NCI-H2029 treated with DMSO at 0.1 percent for 48 hours (cell line): Measurements from ENCODE around the gene GSTO2.

Experiments used
- DNase-seq: peaks from one replicate; lab custom pipeline; 2025; lab: John Stamatoyannopoulos, UW

Gene GSTO2

DNA sequence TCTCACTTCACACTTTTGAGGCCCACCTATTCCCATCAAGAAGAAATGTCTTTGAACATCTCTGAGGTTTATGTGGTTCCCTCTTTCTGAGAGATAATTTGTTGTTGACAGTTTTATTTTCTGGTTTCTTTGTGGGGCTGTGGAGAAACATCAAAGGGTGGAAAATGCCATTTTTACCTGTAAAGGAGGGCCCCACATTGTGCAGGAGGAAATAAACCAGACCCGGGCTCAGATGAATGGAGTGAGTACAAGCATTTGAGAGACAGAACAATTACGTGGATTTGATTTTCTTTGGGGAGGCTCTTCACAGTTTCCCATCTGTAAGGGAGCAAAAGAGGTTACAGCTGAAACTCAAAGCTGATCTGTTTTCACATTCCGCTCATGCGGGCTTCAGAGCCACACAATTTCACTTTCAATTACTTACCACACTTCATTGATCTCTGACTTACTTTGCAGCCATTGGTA is 39.5 kb downstream of the GSTO2 start:
- no peak for DNase-seq

- no peak for DNase-seq
Measured at GRCh38 chr10:104309980-104310978, 41.3 kb downstream of the GSTO2 start.

GRCh38 chr10:104311184-104311720 is 42.3 kb downstream of the GSTO2 start:
- no peak for DNase-seq

- DNase-seq = no peak
Measured at GRCh38 chr10:104314591-104315485, 45.9 kb downstream of the GSTO2 start.

GRCh38 chr10:104315486-104315921 is 46.5 kb downstream of the GSTO2 start:
- no peak for DNase-seq

DNA sequence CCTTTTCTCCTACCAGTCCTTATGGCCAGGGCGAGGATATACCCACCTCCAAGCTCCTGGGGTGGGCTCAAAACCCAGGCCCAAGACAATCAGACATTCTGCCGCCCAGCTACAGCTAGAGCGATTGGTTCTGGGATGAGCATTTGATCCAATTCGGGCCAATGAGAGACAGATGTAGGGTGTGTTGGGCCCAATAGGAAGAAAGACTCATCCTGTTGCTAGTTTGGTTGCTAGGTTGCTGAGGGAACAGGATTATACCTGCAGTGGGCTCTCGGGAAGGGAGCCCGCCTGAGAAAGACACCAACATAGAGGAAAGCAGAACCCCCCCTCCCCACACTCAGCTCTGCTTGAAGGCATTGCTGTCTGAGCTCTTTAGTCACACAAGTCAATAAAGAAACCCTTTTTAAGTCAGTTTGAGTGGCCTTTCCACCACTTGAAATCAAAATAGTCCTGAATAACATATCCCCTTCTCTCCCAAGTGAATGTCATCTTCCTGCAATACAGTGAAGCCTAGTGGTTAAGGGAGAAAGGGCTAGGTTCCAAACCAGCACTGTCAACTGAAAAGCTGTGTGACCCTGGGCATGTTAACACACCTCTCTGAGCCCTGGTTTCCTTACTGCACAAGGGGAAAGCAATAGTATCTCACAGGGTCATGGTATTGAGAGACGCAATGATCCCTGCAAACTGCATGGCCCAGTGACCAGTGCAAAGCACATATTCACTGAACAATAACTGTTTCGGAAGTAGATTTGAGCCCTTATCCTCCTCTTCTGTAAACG is 47.5 kb downstream of the GSTO2 start:
- no peak for DNase-seq

DNA sequence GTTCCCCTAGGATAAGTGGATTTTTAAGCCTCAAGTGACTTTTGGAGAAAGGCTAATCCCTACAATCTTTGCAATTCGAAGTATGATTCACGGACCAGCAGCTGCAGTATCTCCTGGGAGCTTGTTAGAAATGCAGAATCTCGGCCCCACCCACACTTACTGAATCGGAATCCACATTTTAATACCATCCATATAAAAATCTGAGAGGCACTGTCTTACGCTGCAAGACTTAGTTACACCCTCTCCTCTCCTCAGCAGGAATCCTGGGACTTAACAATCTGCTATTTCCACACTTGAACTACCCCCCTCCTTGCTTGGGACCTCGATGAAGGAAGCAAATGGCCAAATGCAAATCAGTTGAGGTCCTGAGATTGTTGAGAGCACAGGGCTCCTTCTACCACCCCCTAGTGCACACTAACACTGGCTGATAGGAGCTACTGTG is 48.3 kb downstream of the GSTO2 start:
- no peak for DNase-seq

- DNase-seq = no peak
Measured at GRCh38 chr10:104317726-104318299, 48.8 kb downstream of the GSTO2 start.

- DNase-seq = no peak
Measured at GRCh38 chr10:104318326-104318725, 49.3 kb downstream of the GSTO2 start.

GRCh38 chr10:104318810-104319741 is 50.1 kb downstream of the GSTO2 start:
- no peak for DNase-seq

DNA sequence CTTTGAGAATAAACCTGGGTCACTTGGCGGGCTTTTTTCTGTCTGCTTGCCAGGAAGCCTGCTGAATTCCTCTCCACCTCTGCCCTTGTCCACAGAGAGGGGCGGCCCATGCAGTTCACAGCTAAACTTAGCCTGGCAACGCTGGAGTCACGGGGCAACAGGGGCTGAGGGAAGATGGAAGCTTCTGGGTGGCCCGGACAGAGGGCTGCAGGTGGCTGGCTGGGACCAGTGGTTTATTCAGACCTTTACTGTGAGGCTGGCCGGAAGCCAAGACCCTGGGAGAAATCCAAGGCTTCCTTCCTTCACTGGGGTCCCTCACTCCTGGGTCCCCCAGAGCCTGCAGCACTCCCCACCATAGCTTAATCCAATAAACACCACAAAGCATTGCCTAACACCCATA is 52.2 kb downstream of the GSTO2 start:
- no peak for DNase-seq

DNA sequence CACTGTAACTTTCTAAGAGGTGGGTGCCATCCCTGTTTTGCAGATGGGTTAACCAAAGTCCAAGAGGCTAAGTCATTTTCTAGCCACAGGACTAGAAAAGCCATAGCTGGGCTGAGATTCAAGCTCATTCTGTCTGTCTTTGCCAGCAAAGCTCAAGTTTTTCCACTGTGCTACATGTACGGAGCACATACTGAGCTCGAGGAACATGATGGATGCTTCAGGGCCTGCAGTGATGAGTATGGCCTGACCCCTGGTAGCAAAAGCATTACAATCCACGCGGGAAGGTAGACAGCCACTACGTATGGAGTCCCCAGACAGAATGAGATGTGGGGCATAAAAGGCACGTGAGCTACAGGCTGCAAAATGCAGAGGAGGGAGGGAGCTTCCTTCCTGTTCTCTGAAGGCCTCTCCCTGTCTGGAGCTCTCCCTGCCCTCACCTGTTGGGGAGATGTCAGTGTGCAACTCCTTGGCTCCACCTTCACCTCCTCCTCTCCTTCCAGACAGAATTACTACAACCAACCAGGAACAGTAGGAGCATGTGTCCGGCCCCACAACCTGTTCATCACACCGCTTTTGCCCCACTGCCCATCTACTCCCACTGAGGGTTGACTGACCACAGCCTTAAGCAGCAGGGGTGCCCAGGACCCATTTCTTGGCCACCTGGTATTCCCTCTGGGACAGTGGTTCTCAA is 52.9 kb downstream of the GSTO2 start:
- no peak for DNase-seq

GRCh38 chr10:104322416-104322782 is 53.4 kb downstream of the GSTO2 start:
- DNase-seq = no peak

DNA sequence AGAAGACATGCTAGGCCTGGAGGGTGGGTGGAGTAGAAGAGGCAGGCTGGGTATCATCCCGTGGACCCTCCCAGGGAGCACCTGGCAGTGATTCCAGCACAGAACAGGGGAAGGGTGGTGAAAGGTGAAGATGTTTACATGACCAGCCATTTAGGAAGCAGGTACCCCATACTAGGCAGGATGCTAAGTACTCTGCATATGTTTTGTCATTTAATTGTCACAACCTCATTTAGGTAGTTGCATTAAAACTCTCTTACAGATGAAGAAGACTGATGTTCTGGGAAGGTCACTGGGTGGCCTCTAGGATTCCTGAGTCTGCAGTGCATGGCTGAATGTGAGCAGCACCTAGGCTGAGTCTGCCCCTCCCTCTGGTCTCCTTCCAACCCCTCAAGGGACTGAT is 54.1 kb downstream of the GSTO2 start:
- DNase-seq = no peak

DNA sequence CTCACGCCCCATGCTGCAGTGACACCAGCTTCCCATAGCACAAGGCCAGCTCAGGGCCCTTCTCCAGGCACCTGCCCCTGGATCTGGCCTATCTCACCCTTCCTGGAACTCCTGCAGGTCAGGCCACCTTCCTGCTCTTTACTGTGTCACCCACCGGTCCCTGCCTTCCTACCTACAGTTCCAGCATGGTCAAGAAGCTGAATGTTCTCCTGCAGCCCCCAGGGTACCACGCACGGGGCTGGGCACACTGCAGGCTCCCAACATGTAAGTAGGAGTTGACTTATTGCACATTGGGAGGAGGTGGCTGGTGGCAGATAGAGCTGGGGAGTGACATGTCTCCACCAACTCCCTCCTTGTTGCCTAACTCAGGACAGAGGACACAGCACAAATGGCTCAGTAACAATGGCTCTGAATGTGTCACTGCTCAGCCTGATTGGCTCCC is 54.8 kb downstream of the GSTO2 start:
- no peak for DNase-seq

- no peak for DNase-seq
Measured at GRCh38 chr10:104324221-104324686, 55.3 kb downstream of the GSTO2 start.

- DNase-seq = no peak
Measured at GRCh38 chr10:104324931-104325330, 55.9 kb downstream of the GSTO2 start.

DNA sequence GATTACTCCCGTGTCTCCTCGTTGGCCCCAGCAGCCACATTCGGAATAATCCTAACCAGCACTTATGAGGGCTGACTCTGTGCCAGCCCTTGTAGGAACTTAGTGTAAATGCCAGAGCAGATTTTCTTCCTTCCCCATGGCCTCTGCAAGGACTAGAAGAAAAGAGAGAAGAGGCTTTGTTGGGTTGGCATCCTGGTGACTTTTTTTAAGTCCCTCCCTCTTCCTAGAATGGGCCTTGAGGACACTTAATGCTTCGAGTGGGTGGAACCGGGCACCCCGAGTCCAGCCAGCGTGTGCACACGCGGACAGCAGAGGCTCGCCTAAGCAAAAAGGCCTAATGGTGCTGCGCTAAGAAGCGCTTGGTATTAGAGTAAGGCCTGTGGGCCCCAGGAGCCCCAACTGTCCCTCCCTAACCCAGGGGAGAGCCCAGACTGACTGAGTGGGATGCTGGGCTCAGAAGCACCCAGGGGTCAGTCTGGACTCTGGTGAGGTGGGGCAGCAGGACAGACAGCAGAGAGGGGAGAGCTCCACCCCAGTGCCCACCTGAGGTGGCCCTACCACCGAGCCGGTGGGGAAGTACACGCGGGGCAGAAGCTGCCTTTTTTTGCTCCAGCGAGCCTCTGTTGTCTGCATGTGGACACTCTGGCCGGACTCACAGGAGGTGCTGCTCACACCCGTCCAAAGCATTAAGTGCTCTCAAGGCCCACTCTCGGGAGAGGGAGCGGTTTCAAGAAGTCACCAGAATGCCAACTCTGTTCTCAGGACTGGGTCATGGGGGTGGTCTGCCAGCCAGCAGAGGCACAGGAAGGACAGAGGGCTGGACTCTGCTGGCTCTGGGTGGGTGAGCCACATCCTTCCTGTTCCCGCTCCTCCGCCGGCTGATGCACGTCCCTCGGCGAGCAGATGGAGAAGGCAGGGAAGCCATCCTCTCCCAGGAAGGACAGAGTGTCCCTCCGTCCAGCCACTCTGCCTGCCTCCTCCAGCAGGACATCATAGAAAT is 56.8 kb downstream of the GSTO2 start:
- no peak for DNase-seq
